ENCODE data around the gene RSPO4.

DNA sequence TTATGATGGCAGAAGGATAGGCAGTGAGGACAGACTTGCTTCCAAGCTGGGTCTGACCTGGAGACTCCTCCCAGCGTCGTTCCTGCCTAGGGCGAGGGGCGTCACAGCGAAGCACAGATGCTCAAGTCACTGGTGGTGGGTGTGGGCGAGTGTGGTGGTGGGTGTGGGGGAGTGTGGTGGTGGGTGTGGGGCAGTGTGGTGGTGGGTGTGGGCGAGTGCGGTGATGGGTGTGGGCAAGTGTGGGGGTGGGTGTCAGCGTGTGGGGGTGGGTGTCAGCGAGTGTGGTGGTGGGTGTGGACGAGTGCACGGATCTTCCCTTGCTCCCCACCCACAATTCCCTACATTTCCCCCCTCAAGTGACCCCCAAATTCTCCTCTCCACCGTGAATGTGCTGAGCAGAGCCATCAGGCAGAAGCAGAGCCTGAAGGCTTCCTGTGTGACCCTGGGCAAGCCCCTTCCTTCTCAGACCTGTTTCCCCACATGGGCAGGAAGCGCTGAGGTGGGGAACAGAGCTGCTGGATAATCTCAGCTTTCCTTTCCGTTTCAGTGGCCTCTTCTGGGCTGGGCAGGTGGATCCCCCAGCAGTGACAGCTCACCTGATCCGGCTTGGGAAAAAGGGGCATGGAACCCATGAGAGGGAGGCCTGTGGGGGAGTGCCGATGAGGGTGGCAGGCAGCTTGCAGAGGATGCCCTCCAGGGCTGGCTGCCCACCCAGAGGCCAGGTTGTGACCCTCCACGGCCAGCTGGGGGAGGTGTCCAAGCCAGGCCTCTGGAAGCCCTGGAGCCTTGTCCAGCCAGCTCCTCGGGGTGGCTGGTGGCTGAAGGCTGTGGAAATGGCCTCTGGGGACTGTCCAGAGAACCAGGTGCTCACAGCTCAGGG lies 42.9 kb downstream of the RSPO4 start:
- TF ChIP-seq KDM5A (IDR thresholded peaks at IDR 0.05), result no peak
- TF ChIP-seq CBX2 (IDR thresholded peaks at IDR 0.05; ENCODE audit: borderline replicate concordance, low read depth), result no peak
- TF ChIP-seq, protein P1, sequence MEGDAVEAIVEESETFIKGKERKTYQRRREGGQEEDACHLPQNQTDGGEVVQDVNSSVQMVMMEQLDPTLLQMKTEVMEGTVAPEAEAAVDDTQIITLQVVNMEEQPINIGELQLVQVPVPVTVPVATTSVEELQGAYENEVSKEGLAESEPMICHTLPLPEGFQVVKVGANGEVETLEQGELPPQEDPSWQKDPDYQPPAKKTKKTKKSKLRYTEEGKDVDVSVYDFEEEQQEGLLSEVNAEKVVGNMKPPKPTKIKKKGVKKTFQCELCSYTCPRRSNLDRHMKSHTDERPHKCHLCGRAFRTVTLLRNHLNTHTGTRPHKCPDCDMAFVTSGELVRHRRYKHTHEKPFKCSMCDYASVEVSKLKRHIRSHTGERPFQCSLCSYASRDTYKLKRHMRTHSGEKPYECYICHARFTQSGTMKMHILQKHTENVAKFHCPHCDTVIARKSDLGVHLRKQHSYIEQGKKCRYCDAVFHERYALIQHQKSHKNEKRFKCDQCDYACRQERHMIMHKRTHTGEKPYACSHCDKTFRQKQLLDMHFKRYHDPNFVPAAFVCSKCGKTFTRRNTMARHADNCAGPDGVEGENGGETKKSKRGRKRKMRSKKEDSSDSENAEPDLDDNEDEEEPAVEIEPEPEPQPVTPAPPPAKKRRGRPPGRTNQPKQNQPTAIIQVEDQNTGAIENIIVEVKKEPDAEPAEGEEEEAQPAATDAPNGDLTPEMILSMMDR (IDR thresholded peaks at IDR 0.05), result no peak
- TF ChIP-seq, protein P2, sequence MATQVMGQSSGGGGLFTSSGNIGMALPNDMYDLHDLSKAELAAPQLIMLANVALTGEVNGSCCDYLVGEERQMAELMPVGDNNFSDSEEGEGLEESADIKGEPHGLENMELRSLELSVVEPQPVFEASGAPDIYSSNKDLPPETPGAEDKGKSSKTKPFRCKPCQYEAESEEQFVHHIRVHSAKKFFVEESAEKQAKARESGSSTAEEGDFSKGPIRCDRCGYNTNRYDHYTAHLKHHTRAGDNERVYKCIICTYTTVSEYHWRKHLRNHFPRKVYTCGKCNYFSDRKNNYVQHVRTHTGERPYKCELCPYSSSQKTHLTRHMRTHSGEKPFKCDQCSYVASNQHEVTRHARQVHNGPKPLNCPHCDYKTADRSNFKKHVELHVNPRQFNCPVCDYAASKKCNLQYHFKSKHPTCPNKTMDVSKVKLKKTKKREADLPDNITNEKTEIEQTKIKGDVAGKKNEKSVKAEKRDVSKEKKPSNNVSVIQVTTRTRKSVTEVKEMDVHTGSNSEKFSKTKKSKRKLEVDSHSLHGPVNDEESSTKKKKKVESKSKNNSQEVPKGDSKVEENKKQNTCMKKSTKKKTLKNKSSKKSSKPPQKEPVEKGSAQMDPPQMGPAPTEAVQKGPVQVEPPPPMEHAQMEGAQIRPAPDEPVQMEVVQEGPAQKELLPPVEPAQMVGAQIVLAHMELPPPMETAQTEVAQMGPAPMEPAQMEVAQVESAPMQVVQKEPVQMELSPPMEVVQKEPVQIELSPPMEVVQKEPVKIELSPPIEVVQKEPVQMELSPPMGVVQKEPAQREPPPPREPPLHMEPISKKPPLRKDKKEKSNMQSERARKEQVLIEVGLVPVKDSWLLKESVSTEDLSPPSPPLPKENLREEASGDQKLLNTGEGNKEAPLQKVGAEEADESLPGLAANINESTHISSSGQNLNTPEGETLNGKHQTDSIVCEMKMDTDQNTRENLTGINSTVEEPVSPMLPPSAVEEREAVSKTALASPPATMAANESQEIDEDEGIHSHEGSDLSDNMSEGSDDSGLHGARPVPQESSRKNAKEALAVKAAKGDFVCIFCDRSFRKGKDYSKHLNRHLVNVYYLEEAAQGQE (IDR thresholded peaks at IDR 0.05), result no peak
- no peak for TF ChIP-seq ZNF302 (CRISPR knock-in tag; IDR thresholded peaks at IDR 0.05)
- no peak for TF ChIP-seq CHD2 (IDR thresholded peaks at IDR 0.05; ENCODE audit: low read length, partially characterized antibody)

Data from A549 (cell line).